Motor neuron (in vitro differentiated cells): Measurements from ENCODE around the gene BLVRA. TPM values are rescaled to one million over a fixed set of nuclear protein-coding genes. Genes with fewer than 3 reads are reported as not detected.
"Not testable (repeated sequence)": the region's sequence is repeated elsewhere in the genome, so short reads cannot be mapped to it uniquely, and the experiment has no call there.

Experiments
- ATAC-seq, 8 experiments: fragments of 200-7000 bp; cut with Tn5 transposase; replicated peaks in 6 of 8; 2 replicates each; pipeline ENCODE4 v1.8.0; 2021; ENCODE audit warnings: mild to moderate bottlenecking in 8 of 8, moderate library complexity in 8 of 8
- H3K27ac ChIP-seq, 2 donors: fragments of 250-450 bp; sonication (Bioruptor Pico); 2 replicates each; pipeline ENCODE4 v1.9.0; 2021; ENCODE audit warnings: antibody characterized with exemption in 2 of 2, mild to moderate bottlenecking in 2 of 2, moderate library complexity in 1 of 2
- H3K4me1 ChIP-seq, 2 donors: fragments of 250-450 bp; sonication (Bioruptor Pico); replicated peaks in 1 of 2; 2 replicates each; pipeline ENCODE4 v1.6.1; 2021; ENCODE audit warnings: antibody characterized with exemption in 2 of 2, mild to moderate bottlenecking in 2 of 2, moderate library complexity in 1 of 2
- H3K4me3 ChIP-seq, 5 donors: fragments of 250-450 bp; sonication (Bioruptor Pico); 2 replicates each; pipeline ENCODE4 v1.9.0; 2021; ENCODE audit warnings: antibody characterized with exemption in 5 of 5, mild to moderate bottlenecking in 5 of 5, moderate library complexity in 4 of 5
- WGBS, 10 experiments: fragments of 450-650 bp; shearing (Covaris generic); methylation state at CpG; one replicate each; pipeline ENCODE4 v1.0.0; 2022; 5-methylcytosine and 5-hydroxymethylcytosine counted together
- in situ Hi-C, 9 experiments: fragments of 400-800 bp; cut with MboI; loops; one replicate each; pipeline ENCODE4 v1.15.0; 2021; ENCODE audit warnings: low sequenced_read_pairs in 9 of 9, low pct_unique_long_range_greater_than_20kb in 2 of 9; ENCODE audit not compliant: unreplicated experiment in 9 of 9
- total RNA-seq, 8 experiments: library from RNA; unstranded; fragments of 300-600 nt; gene quantifications; 2 replicates each; pipeline versions ENCODE4 v1.2.3 to v1.2.4, GENCODE V29; 2022

The BLVRA gene
- total RNA-seq, 8 experiments from 2014 or later, result 2.3 to 45.0 (median 17.1) TPM

DNA sequence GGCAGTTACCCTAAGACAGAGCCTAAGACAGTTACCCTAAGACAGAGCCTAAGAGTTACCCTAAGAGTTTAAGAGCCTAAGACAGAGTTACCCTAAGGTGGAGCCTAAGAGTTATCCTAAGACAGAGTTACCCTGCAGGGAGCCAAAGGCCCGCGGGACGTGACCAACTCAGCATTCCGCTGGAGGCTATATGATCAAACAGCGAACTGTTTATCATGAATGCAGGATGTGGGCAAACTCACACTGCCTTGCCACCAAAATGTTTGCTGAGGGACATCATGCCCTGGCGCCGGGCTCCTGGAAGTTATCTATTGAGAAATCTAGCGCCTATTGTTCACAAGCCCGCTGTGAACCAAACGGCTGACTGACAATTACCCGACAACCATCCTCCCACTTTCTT lies 49.9 kb downstream of the BLVRA start:
- in situ Hi-C loops, result no loop called here
- peaks cover 2 to 5% of the 10 kb centered on the region in 2 donors for H3K4me1 ChIP-seq
- WGBS, 10 experiments, result 50 to 100% (median 88%) methylated on average over 1 to 10 of the region's 11 CpGs; no CpG with 5 or more reads in 2 of the 10 experiments

DNA sequence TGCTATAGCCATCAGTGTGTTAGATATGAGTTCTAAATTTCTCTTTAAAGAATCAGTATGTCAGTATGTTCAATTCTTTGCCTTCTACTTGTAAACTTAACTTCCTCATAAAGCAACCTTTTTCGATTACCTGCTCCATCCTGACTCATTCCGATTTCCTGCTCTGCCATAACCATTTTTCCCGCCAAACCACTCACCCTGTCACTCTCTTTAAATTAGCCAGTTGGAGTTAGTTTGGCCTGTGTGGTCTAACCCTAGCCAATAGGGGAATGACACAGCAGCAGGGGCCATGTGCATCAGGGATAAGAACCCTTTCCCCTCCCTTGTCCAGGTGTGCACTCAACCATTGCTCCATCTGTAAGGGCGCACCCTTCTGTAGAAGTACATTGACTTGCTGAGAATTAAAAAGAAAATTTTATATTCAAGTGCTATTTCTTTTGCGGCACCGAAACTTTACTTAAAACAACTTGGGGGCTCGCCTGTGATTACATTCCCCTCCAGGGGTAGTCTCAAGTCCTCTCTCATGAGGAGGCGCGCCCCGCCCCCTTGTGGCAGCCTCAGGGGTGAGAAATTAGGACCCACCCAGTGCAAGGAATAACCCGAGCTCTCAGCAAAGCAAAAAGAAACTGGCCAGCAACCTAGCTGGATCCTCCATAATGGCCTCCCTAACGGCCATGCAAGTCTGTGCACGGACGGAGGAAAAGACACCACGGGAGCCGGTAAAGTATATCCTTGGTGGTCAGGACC lies 51.9 kb downstream of the BLVRA start:
- H3K4me1 ChIP-seq, H3K27ac ChIP-seq, H3K4me3 ChIP-seq, in situ Hi-C loops: not testable (repeated sequence)
- 62 to 100% (median 80%) methylated on average over 2 to 14 of the region's 16 CpGs; no CpG with 5 or more reads in 2 of the 10 experiments for WGBS, 10 experiments
- peak in 2 of 8 experiments; percentile 30 to 58 for ATAC-seq

More for the DNA sequence above, 49.9 kb downstream of the BLVRA start:
- ATAC-seq, result no peak
- Histone ChIP-seq H3K4me3 (no peak overlapping the region), H3K27ac (no peak overlapping the region)

DNA sequence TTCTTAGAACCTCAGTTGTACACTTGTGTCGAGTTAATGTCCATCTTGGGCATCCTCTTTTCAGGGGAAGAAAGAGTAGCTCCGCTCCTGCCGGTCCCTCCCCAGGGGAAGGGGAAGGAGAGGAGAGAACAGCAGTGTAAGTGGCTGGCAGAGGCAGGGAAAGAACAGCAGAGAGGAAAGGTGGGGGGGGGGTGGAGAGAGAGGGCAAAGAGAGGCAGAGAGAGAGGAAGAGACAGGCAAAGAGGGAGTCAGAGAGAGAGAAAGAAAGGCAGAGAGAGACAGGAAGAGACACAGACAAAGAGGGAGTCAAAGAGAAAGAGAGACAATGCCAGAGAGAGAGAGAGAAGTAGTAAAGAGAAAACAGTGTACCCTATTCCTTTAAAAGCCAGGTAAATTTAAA lies 56.9 kb downstream of the BLVRA start:
- in situ Hi-C loops, result no loop called here
- whole genome bisulfite sequencing, 10 experiments, result 8 to 44% (median 39%) methylated on average over 1 to 3 of the region's 3 CpGs; no CpG with 5 or more reads in 5 of the 10 experiments
- no peak overlapping the region for H3K4me3 ChIP-seq
- no peak overlapping the region for H3K27ac ChIP-seq
- no peaks in the 10 kb centered on the region for H3K4me1 ChIP-seq
- no peak for ATAC-seq

DNA sequence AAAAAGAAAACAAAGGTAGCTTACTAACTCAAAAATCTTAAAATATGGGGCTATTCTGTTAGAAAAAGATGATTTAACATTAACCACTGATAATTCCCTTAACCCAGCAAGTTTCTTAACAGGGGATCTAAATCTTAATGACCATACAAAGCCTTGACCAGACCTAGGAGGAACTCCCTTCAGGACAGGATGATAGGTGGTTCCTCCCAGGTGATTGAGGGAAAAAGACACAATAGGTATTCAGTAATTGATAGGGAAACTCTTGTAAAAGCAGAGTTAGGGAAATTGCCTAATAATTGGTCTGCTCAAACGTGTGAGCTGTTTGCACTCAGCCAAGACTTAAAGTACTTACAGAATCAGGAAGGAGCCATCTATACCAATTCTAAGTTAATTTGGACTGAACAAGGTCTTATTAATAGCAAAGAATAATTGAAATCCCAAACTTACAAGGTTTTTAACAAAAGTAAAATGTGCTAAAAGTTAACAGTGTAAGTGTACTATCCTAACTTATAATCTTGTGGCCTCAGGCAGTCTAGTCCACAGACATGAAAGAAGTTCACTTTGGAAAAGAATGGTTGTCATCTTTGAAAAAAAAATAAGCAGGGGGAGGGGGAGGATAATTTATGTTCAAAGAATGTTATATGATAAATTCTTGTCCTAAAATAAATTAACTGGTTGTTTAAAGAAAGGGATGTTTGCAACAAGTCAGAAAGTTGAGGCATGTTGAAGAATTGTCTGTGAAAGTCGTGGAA lies 57.7 kb downstream of the BLVRA start:
- H3K4me1 ChIP-seq, H3K4me3 ChIP-seq, ATAC-seq, in situ Hi-C loops, H3K27ac ChIP-seq: not testable (repeated sequence)
- 13 to 60% (median 23%) methylated on average over 1 to 2 of the region's 2 CpGs; no CpG with 5 or more reads in 2 of the 10 experiments for WGBS, 10 experiments

DNA sequence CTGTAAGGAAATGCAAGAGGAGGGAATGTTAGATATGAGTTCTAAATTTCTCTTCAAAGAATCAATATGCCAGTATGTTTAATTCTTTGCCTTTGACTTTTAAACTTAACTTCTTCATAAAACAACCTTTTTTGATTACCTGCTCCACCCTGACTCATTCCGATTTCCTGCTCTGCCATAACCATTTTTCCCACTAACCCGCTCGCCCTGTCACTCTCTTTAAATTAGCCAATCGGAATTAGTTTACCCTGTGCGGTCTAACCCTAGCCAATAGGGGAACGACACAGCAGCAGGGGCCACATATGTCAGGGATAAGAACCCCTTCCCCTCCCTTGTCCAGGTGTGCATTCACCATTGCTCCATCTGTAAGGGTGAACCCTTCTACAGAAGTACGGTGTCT lies 64.9 kb downstream of the BLVRA start:
- in situ Hi-C loops, result not testable (repeated sequence)

DNA sequence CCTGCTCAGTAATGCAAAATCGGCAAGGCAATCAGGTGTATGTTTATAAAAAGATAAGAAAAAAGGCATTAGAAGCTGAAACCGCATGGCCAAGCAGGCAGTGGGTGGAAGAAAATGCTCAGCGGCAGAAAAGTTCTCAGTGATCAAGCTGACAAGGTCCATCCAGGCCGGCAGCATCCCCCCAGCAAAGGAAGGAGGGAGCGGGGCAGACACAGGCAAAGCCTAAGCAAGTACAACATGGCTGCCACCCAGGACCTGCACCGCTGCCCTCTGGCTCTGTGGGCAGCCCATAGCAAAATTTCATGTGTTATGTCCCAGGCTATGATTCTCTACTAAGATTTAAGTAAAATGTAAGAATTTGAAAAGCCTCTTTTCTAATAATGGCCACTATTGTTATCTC lies 65.5 kb downstream of the BLVRA start:
- 61 to 100% (median 82%) methylated on average over 2 to 6 of the region's 6 CpGs for WGBS, 10 experiments
- no peak overlapping the region for H3K4me3 ChIP-seq
- no peaks in the 10 kb centered on the region for H3K4me1 ChIP-seq
- no peak overlapping the region for H3K27ac ChIP-seq
- ATAC-seq, result no peak
- in situ Hi-C loops, result no loop called here

More for the DNA sequence above, 64.9 kb downstream of the BLVRA start:
- H3K4me3 ChIP-seq, ATAC-seq, H3K27ac ChIP-seq, H3K4me1 ChIP-seq: not testable (repeated sequence)
- WGBS, 10 experiments, result 74 to 100% (median 85%) methylated on average over 1 to 7 of the region's 7 CpGs; no CpG with 5 or more reads in 1 of the 10 experiments

DNA sequence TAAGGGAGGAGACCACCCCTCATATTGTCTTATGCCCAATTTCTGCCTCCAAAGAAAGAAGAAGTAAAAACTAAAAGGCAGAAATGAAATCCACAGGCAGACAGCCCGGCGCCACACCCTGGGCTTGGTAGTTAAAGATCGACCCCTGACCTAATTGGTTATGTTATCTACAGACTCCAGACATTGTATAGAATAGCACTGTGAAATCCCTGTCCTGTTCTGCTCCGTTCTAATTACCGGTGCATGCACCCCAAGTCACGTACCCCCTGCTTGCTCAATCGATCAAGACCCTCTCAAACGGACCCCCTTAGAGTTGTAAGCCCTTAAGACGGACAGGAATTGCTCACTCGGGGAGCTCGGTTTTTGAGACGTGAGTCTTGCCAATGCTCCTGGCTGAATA lies 66.0 kb downstream of the BLVRA start:
- in situ Hi-C loops, ATAC-seq, H3K4me1 ChIP-seq, H3K4me3 ChIP-seq, H3K27ac ChIP-seq: not testable (repeated sequence)
- WGBS, 10 experiments, result 80 to 100% (median 93%) methylated on average over 1 to 8 of the region's 12 CpGs; no CpG with 5 or more reads in 5 of the 10 experiments

DNA sequence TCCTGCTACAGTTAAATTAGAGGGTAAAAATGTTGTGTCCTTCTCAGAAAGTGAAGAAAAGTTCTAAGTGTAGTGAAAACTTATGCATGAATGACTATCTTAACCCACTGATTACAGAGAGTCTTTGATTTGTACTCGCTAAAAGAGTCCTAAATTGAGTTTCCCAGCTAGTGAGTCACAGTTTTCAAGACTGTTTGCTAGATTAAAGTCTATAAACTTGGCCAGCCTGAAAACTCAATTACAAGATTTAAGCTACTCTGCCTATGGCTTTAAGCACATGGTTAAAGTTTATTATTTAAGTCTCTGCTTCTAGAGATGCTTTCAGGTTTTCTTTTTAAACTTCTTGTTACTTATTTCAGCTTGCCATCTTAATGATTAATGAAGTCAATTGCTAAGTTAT lies 66.5 kb downstream of the BLVRA start:
- Histone ChIP-seq H3K4me1 (no peaks in the 10 kb centered on the region), H3K4me3 (no peak overlapping the region), H3K27ac (no peak overlapping the region)
- ATAC-seq, result no peak
- in situ Hi-C loops, result loop anchor here in 5 of 9 experiments (25.0 kb wide), 3 partner anchors 238 to 1888 kb away; partner anchors contain the start of genes STK17A (in 4 of the 5), MRPL32 (in 1 of the 5) and PSMA2 (in 1 of the 5)
- WGBS, 10 experiments, result 0 to 100% (median 90%) methylated on average over 1 of the region's 1 CpG; no CpG with 5 or more reads in 5 of the 10 experiments

DNA sequence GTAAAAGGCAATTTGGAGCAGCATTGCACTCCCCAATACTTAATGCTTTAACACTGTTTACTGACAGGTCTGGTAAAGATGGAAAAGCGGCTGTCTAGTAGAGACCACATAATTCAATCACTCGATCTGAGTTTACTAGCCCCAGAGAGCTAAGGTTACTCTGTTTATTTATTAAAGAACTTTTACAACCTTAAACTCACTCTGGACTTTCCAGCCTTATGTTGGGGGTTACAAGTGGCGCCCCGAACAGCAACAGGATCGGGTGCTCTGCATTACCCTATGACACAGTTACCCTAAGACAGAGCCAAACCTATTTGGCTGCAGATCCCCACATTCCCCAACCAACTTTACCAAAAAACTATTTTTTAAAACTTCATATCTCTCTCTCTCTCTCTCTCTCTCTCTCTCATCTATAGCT lies 66.9 kb downstream of the BLVRA start:
- Histone ChIP-seq H3K4me3 (no peak overlapping the region), H3K4me1 (no peaks in the 10 kb centered on the region), H3K27ac (no peak overlapping the region)
- 33 to 100% (median 94%) methylated on average over 1 to 5 of the region's 5 CpGs; no CpG with 5 or more reads in 3 of the 10 experiments for WGBS, 10 experiments
- in situ Hi-C loops, result loop anchor here in 5 of 9 experiments (25.0 kb wide), 3 partner anchors 238 to 1888 kb away; partner anchors contain the start of genes STK17A (in 4 of the 5), MRPL32 (in 1 of the 5) and PSMA2 (in 1 of the 5)
- no peak for ATAC-seq

DNA sequence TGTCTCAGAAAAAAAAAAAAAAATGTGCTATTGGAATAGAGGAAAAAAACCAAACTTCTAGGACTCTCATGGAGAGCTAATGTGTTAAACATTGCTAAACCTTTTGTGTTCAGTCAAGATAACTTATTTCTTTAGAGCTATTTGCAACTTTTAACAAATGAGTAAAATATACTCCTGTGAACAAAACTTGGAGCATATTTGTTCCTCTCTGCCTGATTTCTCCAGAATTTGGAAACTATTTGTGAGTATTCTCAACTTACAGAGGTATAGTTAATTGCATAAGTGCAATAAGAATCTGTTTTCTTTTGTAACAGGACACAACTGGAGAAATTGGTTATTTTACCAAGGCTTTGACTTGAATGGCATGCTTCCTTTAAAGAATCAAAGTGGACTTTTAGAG lies 72.4 kb downstream of the BLVRA start:
- H3K4me3 ChIP-seq, H3K27ac ChIP-seq, H3K4me1 ChIP-seq, ATAC-seq: not testable (repeated sequence)
- in situ Hi-C loops, result loop anchor here in 5 of 9 experiments (10.0 to 25.0 kb wide), 4 partner anchors 106 to 1894 kb away; partner anchors contain the start of genes STK17A (in 4 of the 5), COA1 (in 1 of the 5), MRPL32 (in 1 of the 5) and PSMA2 (in 1 of the 5)

DNA sequence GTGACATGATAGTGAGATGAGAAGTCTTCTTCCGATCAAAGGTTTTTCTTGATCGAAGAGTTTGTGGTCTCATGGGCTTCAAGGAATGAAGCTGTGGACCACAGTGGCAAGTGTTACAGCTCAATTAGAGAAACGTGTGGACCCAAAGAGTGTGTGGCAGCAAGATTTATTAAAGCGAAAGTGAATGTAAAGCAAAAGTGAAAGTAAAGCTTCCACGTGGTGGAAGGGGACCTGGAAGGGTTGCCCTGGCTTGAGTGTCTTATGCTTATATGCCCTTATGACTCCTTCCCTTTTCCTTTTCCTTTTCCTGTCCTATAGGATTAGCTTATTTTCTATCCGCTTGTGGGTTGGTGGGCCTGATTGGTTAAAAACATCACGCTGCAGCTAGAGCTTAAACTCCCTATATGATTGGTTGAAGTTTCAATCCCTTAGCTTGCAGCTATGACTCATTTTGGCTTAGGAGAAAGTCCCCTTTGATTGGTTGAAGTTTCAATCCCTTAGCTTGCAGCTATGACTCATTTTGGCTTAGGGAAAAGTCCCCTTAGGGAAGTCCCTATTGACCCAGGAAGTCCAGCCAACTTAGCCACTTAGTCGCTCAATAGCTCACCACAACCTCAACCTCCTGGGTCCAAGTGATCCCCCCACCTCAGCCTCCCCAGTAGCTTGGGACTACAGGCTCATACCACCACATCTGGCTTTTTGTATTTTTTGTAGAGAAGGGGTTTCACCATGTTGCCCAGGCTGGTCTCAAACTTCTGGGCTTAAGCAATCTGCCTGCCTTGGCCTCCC lies 76.2 kb downstream of the BLVRA start:
- in situ Hi-C loops, result loop anchor here in 5 of 9 experiments (10.0 to 25.0 kb wide), 4 partner anchors 110 to 1897 kb away; partner anchors contain the start of genes STK17A (in 4 of the 5), COA1 (in 1 of the 5), MRPL32 (in 1 of the 5) and PSMA2 (in 1 of the 5)
- WGBS, 10 experiments, result 54 to 100% (median 89%) methylated on average over 1 to 8 of the region's 8 CpGs; no CpG with 5 or more reads in 1 of the 10 experiments
- peak in 2 of 8 experiments; percentile 12 to 45 for ATAC-seq

DNA sequence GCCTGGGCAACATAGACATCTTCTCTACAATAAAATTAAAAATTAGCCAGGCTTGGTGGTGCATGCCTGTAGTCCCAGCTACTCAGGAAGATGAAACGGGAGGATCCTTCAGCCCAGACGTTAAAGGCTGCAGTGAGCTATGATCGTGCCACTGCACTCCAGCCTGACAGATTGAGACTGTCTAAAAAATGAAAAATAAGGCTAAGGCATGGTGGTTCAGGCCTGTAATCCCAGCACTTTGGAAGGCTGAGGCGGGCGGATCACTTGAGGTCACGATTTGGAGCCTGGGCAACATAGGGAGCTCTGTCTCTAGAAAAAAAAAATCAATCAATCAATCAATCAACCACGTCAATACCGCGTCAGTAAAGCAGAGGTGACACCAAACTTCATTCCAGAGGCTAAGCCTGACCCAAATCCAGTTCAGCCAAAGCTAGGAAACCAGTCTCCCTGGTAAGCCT lies 79.8 kb downstream of the BLVRA start:
- WGBS, 10 experiments, result 46 to 97% (median 91%) methylated on average over 1 to 9 of the region's 9 CpGs; no CpG with 5 or more reads in 2 of the 10 experiments
- in situ Hi-C loops, result loop anchor here in 5 of 9 experiments (10.0 to 25.0 kb wide), 4 partner anchors 113 to 1901 kb away; partner anchors contain the start of genes STK17A (in 4 of the 5), COA1 (in 1 of the 5), MRPL32 (in 1 of the 5) and PSMA2 (in 1 of the 5)
- ATAC-seq, result no peak
- H3K4me1 ChIP-seq, result peaks cover 0 to 2% of the 10 kb centered on the region in 2 donors
- no peak overlapping the region for H3K4me3 ChIP-seq
- no peak overlapping the region for H3K27ac ChIP-seq

More for the DNA sequence above, 76.2 kb downstream of the BLVRA start:
- H3K27ac ChIP-seq, result no peak overlapping the region
- no peak overlapping the region for H3K4me3 ChIP-seq
- H3K4me1 ChIP-seq, result peaks cover 0 to 2% of the 10 kb centered on the region in 2 donors
